OCI-LY7 (cell line): ENCODE measurements around the gene HCST.

Experiments used
- EZH2phosphoT487 ChIP-seq: fragments of 200-600 bp; sonication (generic); IDR thresholded peaks from 2 replicates; pipeline ENCODE4 v1.6.1; 2018; ENCODE audit warnings: low read depth, borderline replicate concordance, mild to moderate bottlenecking, mixed run types, antibody characterized with exemption, low read length, moderate library complexity, mixed read lengths
- TF ChIP-seq, protein P1 (sequence below): fragments of 200-600 bp; sonication (generic); conservative IDR thresholded peaks from 2 replicates; pipeline ENCODE4 v1.5.1; 2014; ENCODE audit warnings: mild to moderate bottlenecking, antibody characterized with exemption, low read length, moderate library complexity, mixed read lengths

DNA sequence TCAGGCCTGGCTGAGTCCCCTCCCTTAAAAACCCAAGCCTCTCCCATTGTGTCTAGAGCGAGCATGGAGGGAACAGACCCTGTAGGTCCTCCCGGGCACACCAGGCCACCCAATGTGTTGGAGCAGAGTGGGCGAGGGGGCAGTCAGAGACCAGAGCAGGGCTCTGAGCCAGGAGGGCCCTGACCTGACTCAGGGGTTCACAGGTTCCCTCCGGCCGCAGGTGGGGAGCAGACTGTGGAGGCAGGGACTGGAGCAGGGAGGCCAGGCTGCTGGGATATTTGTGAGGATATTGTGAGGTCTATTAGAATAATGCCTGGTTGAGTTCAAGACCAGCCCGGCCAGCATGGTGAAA, 7.3 kb downstream of the HCST start:
- TF ChIP-seq, protein P1, sequence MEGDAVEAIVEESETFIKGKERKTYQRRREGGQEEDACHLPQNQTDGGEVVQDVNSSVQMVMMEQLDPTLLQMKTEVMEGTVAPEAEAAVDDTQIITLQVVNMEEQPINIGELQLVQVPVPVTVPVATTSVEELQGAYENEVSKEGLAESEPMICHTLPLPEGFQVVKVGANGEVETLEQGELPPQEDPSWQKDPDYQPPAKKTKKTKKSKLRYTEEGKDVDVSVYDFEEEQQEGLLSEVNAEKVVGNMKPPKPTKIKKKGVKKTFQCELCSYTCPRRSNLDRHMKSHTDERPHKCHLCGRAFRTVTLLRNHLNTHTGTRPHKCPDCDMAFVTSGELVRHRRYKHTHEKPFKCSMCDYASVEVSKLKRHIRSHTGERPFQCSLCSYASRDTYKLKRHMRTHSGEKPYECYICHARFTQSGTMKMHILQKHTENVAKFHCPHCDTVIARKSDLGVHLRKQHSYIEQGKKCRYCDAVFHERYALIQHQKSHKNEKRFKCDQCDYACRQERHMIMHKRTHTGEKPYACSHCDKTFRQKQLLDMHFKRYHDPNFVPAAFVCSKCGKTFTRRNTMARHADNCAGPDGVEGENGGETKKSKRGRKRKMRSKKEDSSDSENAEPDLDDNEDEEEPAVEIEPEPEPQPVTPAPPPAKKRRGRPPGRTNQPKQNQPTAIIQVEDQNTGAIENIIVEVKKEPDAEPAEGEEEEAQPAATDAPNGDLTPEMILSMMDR = no peak
- TF ChIP-seq EZH2phosphoT487 = no peak
